Naive thymus-derived CD8-positive, alpha-beta T cell (primary cell): ENCODE results near the gene WNT3. TPM values are rescaled to one million over a fixed set of nuclear protein-coding genes. Genes with fewer than 3 reads are reported as not detected.

Experiments used
- ATAC-seq, 2 donors: fragments of 150-1000 bp; cut with Tn5 transposase in 1 of 2; sonication (Bioruptor Pico), chemical (Tn5 transposase) in 1 of 2; 1 replicate in 1 of 2; 2 replicates in 1 of 2; pipeline ENCODE4 v1.10.0; 2021; ENCODE audit warnings: mild to moderate bottlenecking in 2 of 2, moderate library complexity in 2 of 2
- POLR2A ChIA-PET: fragments of 350-600 bp; sonication (Branson Sonifier 250); formaldehyde crosslinking; loops from one replicate; lab custom pipeline; 2021; ENCODE audit warnings: antibody characterized with exemption; lab: Charles Lee
- DNase-seq, 10 donors: peaks; one replicate each; pipeline versions ENCODE4 v3.0.0 to v3.0.0-alpha.2; 2020 to 2022
- H3K27ac Mint-ChIP-seq, 10 donors: one replicate each; pipeline ENCODE4 v1.8.0; 2020 to 2022; ENCODE audit warnings: mild to moderate bottlenecking in 10 of 10, mixed read lengths in 10 of 10, moderate library complexity in 4 of 10, inconsistent platforms in 1 of 10
- H3K27me3 Mint-ChIP-seq, 5 donors: one replicate each; pipeline ENCODE4 v1.8.0; 2021 to 2022; ENCODE audit warnings: mixed read lengths in 5 of 5
- H3K36me3 Mint-ChIP-seq, 3 donors: one replicate each; pipeline ENCODE4 v1.8.0; 2020 to 2022; ENCODE audit warnings: mixed read lengths in 3 of 3, mild to moderate bottlenecking in 2 of 3, inconsistent platforms in 1 of 3
- H3K4me1 Mint-ChIP-seq, 4 donors: one replicate each; pipeline ENCODE4 v1.8.0; 2021 to 2022; ENCODE audit warnings: mixed read lengths in 4 of 4
- H3K4me3 Mint-ChIP-seq, 10 donors: one replicate each; pipeline ENCODE4 v1.8.0; 2020 to 2022; ENCODE audit warnings: mild to moderate bottlenecking in 10 of 10, mixed read lengths in 10 of 10, moderate library complexity in 6 of 10, inconsistent platforms in 1 of 10
- H3K9me3 Mint-ChIP-seq, 9 donors: one replicate each; pipeline ENCODE4 v1.8.0; 2020 to 2022; ENCODE audit warnings: mixed read lengths in 9 of 9, mild to moderate bottlenecking in 3 of 9, inconsistent platforms in 1 of 9, moderate library complexity in 1 of 9
- polyA plus RNA-seq, 3 donors: library from polyadenylated mRNA; unstranded; fragments of 300-500 nt; fragmentation: Illumina TruSeq; gene quantifications; one replicate each; pipeline ENCODE4 v1.2.3, GENCODE V29; 2021
- total RNA-seq, 8 experiments: library from RNA in 2 of 8; stranded (reverse) in 2 of 8; gene quantifications; one replicate each; pipeline ENCODE4 v1.2.3 and lab custom pipeline; 2021 to 2026

WNT3 gene
- total and polyA plus RNA-seq, 5 experiments from 2014 or later = not detected

- H3K4me3 Mint-ChIP-seq = no peak overlapping the region
- peaks cover 6 to 27% (median 19%) of the 10 kb centered on the region in 5 donors for H3K27me3 Mint-ChIP-seq
- no peak overlapping the region for H3K27ac Mint-ChIP-seq
- H3K4me1 Mint-ChIP-seq = peaks cover 0 to 2% (median 0%) of the 10 kb centered on the region in 4 donors
- POLR2A ChIA-PET = no interaction called here
- H3K9me3 Mint-ChIP-seq = no peaks in the 10 kb centered on the region
- no peaks in the 10 kb centered on the region for H3K36me3 Mint-ChIP-seq
- no peak for ATAC-seq
- DNase-seq = no peak
Observed at GRCh38 chr17:46789610-46790009, 28.9 kb downstream of the WNT3 start.

- H3K9me3 Mint-ChIP-seq = no peaks in the 10 kb centered on the region
- H3K4me3 Mint-ChIP-seq = no peak overlapping the region
- POLR2A ChIA-PET = interaction anchor here (0.6 kb wide), 1 partner anchor 1513 kb away, joined by 3 read pairs; no protein-coding TSS in a partner anchor
- ATAC-seq = no peak
- no peak for DNase-seq
- peaks cover 0 to 4% (median 0%) of the 10 kb centered on the region in 4 donors for H3K4me1 Mint-ChIP-seq
- peaks cover 6 to 28% (median 15%) of the 10 kb centered on the region in 5 donors for H3K27me3 Mint-ChIP-seq
- no peaks in the 10 kb centered on the region for H3K36me3 Mint-ChIP-seq
- peak overlapping the region in 2 of 10 donors; percentile 6 to 66 for H3K27ac Mint-ChIP-seq
Observed at GRCh38 chr17:46788796-46789195, 29.7 kb downstream of the WNT3 start.

- Mint-ChIP-seq H3K36me3 (no peaks in the 10 kb centered on the region), H3K4me3 (no peak overlapping the region)
- POLR2A ChIA-PET = no interaction called here
Observed at GRCh38 chr17:46788300-46788699, 30.2 kb downstream of the WNT3 start.

GRCh38 chr17:46787478-46787877 is 31.0 kb downstream of the WNT3 start:
- no peaks in the 10 kb centered on the region for H3K36me3 Mint-ChIP-seq

More at GRCh38 chr17:46788300-46788699, 30.2 kb downstream of the WNT3 start:
- peaks cover 6 to 26% (median 14%) of the 10 kb centered on the region in 5 donors for H3K27me3 Mint-ChIP-seq
- H3K27ac Mint-ChIP-seq = peak overlapping the region in 2 of 10 donors; percentile 27 to 66
- ATAC-seq (no peak), DNase-seq (no peak)
- no peaks in the 10 kb centered on the region for H3K9me3 Mint-ChIP-seq
- peaks cover 0 to 4% (median 0%) of the 10 kb centered on the region in 4 donors for H3K4me1 Mint-ChIP-seq

GRCh38 chr17:46785696-46786095 is 32.8 kb downstream of the WNT3 start:
- no peak overlapping the region for H3K4me3 Mint-ChIP-seq
- no peak overlapping the region for H3K27ac Mint-ChIP-seq
- no peaks in the 10 kb centered on the region for H3K9me3 Mint-ChIP-seq
- H3K4me1 Mint-ChIP-seq = peaks cover 0 to 4% (median 0%) of the 10 kb centered on the region in 4 donors
- POLR2A ChIA-PET = no interaction called here
- H3K27me3 Mint-ChIP-seq = peaks cover 2 to 12% (median 4%) of the 10 kb centered on the region in 5 donors
- no peak for ATAC-seq
- no peaks in the 10 kb centered on the region for H3K36me3 Mint-ChIP-seq
- DNase-seq = no peak

More at GRCh38 chr17:46787478-46787877, 31.0 kb downstream of the WNT3 start:
- ATAC-seq = no peak
- Mint-ChIP-seq H3K4me1 (peaks cover 0 to 4% (median 0%) of the 10 kb centered on the region in 4 donors), H3K27ac (no peak overlapping the region), H3K27me3 (peaks cover 6 to 24% (median 14%) of the 10 kb centered on the region in 5 donors), H3K4me3 (no peak overlapping the region), H3K9me3 (no peaks in the 10 kb centered on the region)
- POLR2A ChIA-PET = no interaction called here
- no peak for DNase-seq

- Mint-ChIP-seq H3K4me1 (peaks cover 0 to 3% (median 0%) of the 10 kb centered on the region in 4 donors), H3K4me3 (no peak overlapping the region), H3K27ac (no peak overlapping the region), H3K36me3 (no peaks in the 10 kb centered on the region), H3K9me3 (no peaks in the 10 kb centered on the region), H3K27me3 (peaks cover 3 to 10% (median 7%) of the 10 kb centered on the region in 5 donors)
- ATAC-seq = no peak
- no peak for DNase-seq
- POLR2A ChIA-PET = no interaction called here
Observed at GRCh38 chr17:46783031-46783593, 35.4 kb downstream of the WNT3 start.

- DNase-seq (no peak), ATAC-seq (no peak)
- POLR2A ChIA-PET = no interaction called here
- H3K27me3 Mint-ChIP-seq = peaks cover 3 to 14% (median 10%) of the 10 kb centered on the region in 5 donors
- H3K4me3 Mint-ChIP-seq = no peak overlapping the region
- H3K36me3 Mint-ChIP-seq = no peaks in the 10 kb centered on the region
- no peak overlapping the region for H3K27ac Mint-ChIP-seq
- no peaks in the 10 kb centered on the region for H3K9me3 Mint-ChIP-seq
- H3K4me1 Mint-ChIP-seq = peaks cover 0 to 3% (median 0%) of the 10 kb centered on the region in 4 donors
Observed at GRCh38 chr17:46782250-46782953, 36.1 kb downstream of the WNT3 start.

- no peak overlapping the region for H3K27ac Mint-ChIP-seq
Observed at GRCh38 chr17:46780003-46780373, 38.5 kb downstream of the WNT3 start.

GRCh38 chr17:46777943-46778915 is 40.3 kb downstream of the WNT3 start:
- POLR2A ChIA-PET = interaction anchor here (0.5 kb wide), 1 partner anchor 21 kb away, joined by 3 read pairs; no protein-coding TSS in a partner anchor
- ATAC-seq (no peak), DNase-seq (no peak)
- H3K27me3 Mint-ChIP-seq = peaks cover 3 to 36% (median 19%) of the 10 kb centered on the region in 5 donors
- no peaks in the 10 kb centered on the region for H3K9me3 Mint-ChIP-seq
- no peak overlapping the region for H3K4me3 Mint-ChIP-seq
- H3K27ac Mint-ChIP-seq = no peak overlapping the region
- no peaks in the 10 kb centered on the region for H3K36me3 Mint-ChIP-seq
- H3K4me1 Mint-ChIP-seq = peaks cover 0 to 3% (median 0%) of the 10 kb centered on the region in 4 donors

More at GRCh38 chr17:46780003-46780373, 38.5 kb downstream of the WNT3 start:
- Mint-ChIP-seq H3K4me1 (peaks cover 0 to 3% (median 0%) of the 10 kb centered on the region in 4 donors), H3K36me3 (no peaks in the 10 kb centered on the region), H3K4me3 (no peak overlapping the region), H3K27me3 (peaks cover 4 to 24% (median 14%) of the 10 kb centered on the region in 5 donors), H3K9me3 (no peaks in the 10 kb centered on the region)
- DNase-seq (no peak), ATAC-seq (no peak)
- POLR2A ChIA-PET = no interaction called here

- no peak overlapping the region for H3K27ac Mint-ChIP-seq
Observed at GRCh38 chr17:46776298-46777005, 42.0 kb downstream of the WNT3 start.

GRCh38 chr17:46774108-46774737 is 44.3 kb downstream of the WNT3 start:
- Mint-ChIP-seq H3K4me1 (peaks cover 4 to 25% (median 13%) of the 10 kb centered on the region in 4 donors), H3K4me3 (peak overlapping the region in 3 of 10 donors; percentile 11 to 39 (median 14)), H3K27me3 (peaks cover 7 to 56% (median 28%) of the 10 kb centered on the region in 5 donors), H3K36me3 (no peaks in the 10 kb centered on the region), H3K9me3 (no peaks in the 10 kb centered on the region), H3K27ac (no peak overlapping the region)
- DNase-seq (no peak), ATAC-seq (no peak)
- POLR2A ChIA-PET = no interaction called here

More at GRCh38 chr17:46776298-46777005, 42.0 kb downstream of the WNT3 start:
- Mint-ChIP-seq H3K27me3 (peaks cover 7 to 43% (median 26%) of the 10 kb centered on the region in 5 donors), H3K4me3 (no peak overlapping the region), H3K36me3 (no peaks in the 10 kb centered on the region), H3K9me3 (no peaks in the 10 kb centered on the region), H3K4me1 (peaks cover 0 to 14% (median 6%) of the 10 kb centered on the region in 4 donors)
- ATAC-seq = no peak
- POLR2A ChIA-PET = no interaction called here
- DNase-seq = no peak
